K562 (cell line): Measurements from ENCODE around the gene RNU1-4. TPM values are rescaled to one million over a fixed set of nuclear protein-coding genes. Genes with fewer than 3 reads are reported as not detected.
"Not testable (repeated sequence)": the region's sequence is repeated elsewhere in the genome, so short reads cannot be mapped to it uniquely, and the experiment has no call there.

Source experiments
- ATAC-seq: fragments of 200-7000 bp; cut with Tn5 transposase; 3 replicates; pipeline ENCODE4 v1.9.1; 2020; ENCODE audit warnings: moderate library complexity
- BruUV-seq: library from RNA; stranded (reverse); fragments of 400-500 nt; replicated peaks from 2 replicates; lab custom pipeline; 2021; lab: Mats Ljungman, UMichigan
- CTCF ChIA-PET: fragments of 300-600 bp; formaldehyde crosslinking; extraction: SDS; loops from one replicate; lab custom pipeline; 2021; ENCODE audit warnings: low intra/inter-chr PET ratio; lab: Yijun Ruan, JAX
- POLR2A ChIA-PET: fragments of 300-600, 350-650 bp; sonication (Branson Sonifier 250); formaldehyde crosslinking; extraction: SDS; loops from one replicate; lab custom pipeline; 2021; ENCODE audit warnings: antibody characterized with exemption, inconsistent platforms; lab: Yijun Ruan, JAX
- DNase-seq, 4 experiments: peaks; one replicate each; pipeline versions ENCODE4 v3.0.0 to v3.0.0-alpha.2; 2011 to 2018; ENCODE audit warnings: low spot score in 3 of 4, mixed read lengths in 3 of 4; ENCODE audit errors: extremely low read depth in 1 of 4
- FAIRE-seq: peaks from 2 replicates; lab custom pipeline; 2011; peaks lifted over from hg19 to GRCh38; lab: Jason Lieb, UNC
- H2AFZ ChIP-seq: 2 replicates; pipeline ENCODE4 v1.6.0; 2011; ENCODE audit warnings: low read depth, low read length, control low read depth, inconsistent platforms
- H3K27ac ChIP-seq: fragments of 200-600 bp; 3 replicates; pipeline ENCODE4 v1.8.0; 2011; ENCODE audit warnings: low read depth, mild to moderate bottlenecking, control low read depth, inconsistent platforms, low read length, moderate library complexity, mixed read lengths; ENCODE audit errors: extremely low read depth
- H3K27me3 ChIP-seq, 2 experiments: fragments of 300-600 bp in 1 of 2; 2 replicates in 1 of 2; 3 replicates in 1 of 2; pipeline versions ENCODE4 v1.6.0 to v1.8.0; 2011; ENCODE audit warnings: inconsistent platforms in 2 of 2, low read length in 2 of 2, mild to moderate bottlenecking in 1 of 2, mixed read lengths in 1 of 2, moderate library complexity in 1 of 2; ENCODE audit not compliant: control insufficient read depth in 2 of 2, insufficient read depth in 2 of 2
- H3K36me3 ChIP-seq: fragments of 300-600 bp; 3 replicates; pipeline ENCODE4 v1.8.0; 2011; ENCODE audit warnings: mild to moderate bottlenecking, low read length, inconsistent platforms; ENCODE audit not compliant: control insufficient read depth, insufficient read depth
- H3K4me1 ChIP-seq, 2 experiments: fragments of 200-600 bp in 1 of 2; replicated peaks in 1 of 2; 2 replicates in 1 of 2; 3 replicates in 1 of 2; pipeline versions ENCODE4 v1.5.1 to v1.8.0; 2011; ENCODE audit warnings: inconsistent platforms in 2 of 2, low read length in 2 of 2, mild to moderate bottlenecking in 1 of 2, mixed read lengths in 1 of 2, moderate library complexity in 1 of 2; ENCODE audit not compliant: control insufficient read depth in 2 of 2, insufficient read depth in 2 of 2
- H3K4me2 ChIP-seq: 2 replicates; pipeline ENCODE4 v1.6.1; 2011; ENCODE audit warnings: low read length, control low read depth, inconsistent platforms, mixed read lengths; ENCODE audit not compliant: insufficient read depth
- H3K4me3 ChIP-seq: fragments of 200-600 bp; sonication (generic), shearing (Covaris generic); 2 replicates; pipeline ENCODE4 v1.5.1; 2016; ENCODE audit warnings: control low read depth, inconsistent platforms
- H3K79me2 ChIP-seq: fragments of 200-600 bp; 3 replicates; pipeline ENCODE4 v1.8.0; 2011; ENCODE audit warnings: low read length, inconsistent platforms; ENCODE audit not compliant: control insufficient read depth, insufficient read depth
- H3K9ac ChIP-seq, 2 experiments: 2 replicates each; pipeline versions ENCODE4 v1.6.0 to v1.6.1; 2011; ENCODE audit warnings: low read depth in 2 of 2, low read length in 2 of 2, control low read depth in 1 of 2, inconsistent platforms in 1 of 2, mild to moderate bottlenecking in 1 of 2, mixed read lengths in 1 of 2; ENCODE audit not compliant: insufficient read depth in 1 of 2
- H3K9me1 ChIP-seq: one replicate; pipeline ENCODE4 v1.6.0; 2011; ENCODE audit warnings: inconsistent platforms, mild to moderate bottlenecking, low read length, moderate library complexity; ENCODE audit not compliant: control insufficient read depth, insufficient read depth
- H3K9me3 ChIP-seq: replicated peaks from 2 replicates; pipeline ENCODE4 v1.5.1; 2011; ENCODE audit warnings: low read depth, low read length, inconsistent platforms; ENCODE audit not compliant: control insufficient read depth, insufficient read depth
- H4K20me1 ChIP-seq: replicated peaks from 2 replicates; pipeline ENCODE4 v1.6.1; 2011; ENCODE audit warnings: low read length, inconsistent platforms, mixed read lengths; ENCODE audit not compliant: control insufficient read depth, insufficient read depth
- WGBS: fragments of 100-300 bp; shearing (Covaris generic); methylation state at CpG from one replicate; pipeline ENCODE4 v1.1.6; 2016; ENCODE audit warnings: low coverage, mixed read lengths; ENCODE audit not compliant: insufficient coverage; ENCODE audit errors: missing lambda C conversion rate; 5-methylcytosine and 5-hydroxymethylcytosine counted together
- in situ Hi-C: fragments of 300-500 bp; cut with MboI; formaldehyde crosslinking; loops from 4 replicates; pipeline ENCODE4 v1.15.0; 2018; ENCODE audit warnings: inconsistent platforms, mixed read lengths
- intact Hi-C: fragments of 100-400 bp; cut with micrococcal nuclease; formaldehyde crosslinking; loops from 2 replicates; pipeline ENCODE4 v1.14.2; 2022
- polyA plus RNA-seq, 8 experiments: library from polyadenylated mRNA; depleted of rRNA in 4 of 8; stranded (reverse) in 5 of 8; unstranded in 3 of 8; fragments of >200 nt; fragmentation: Nextera tagmentation in 2 of 8; fragmentation: Illumina TruSeq in 1 of 8; extraction: Ambion mirVana in 2 of 8; extraction: Trizol in 1 of 8; gene quantifications; 2 replicates each; pipeline versions ENCODE4 v1.2.1 to v1.2.3, GENCODE V29; 2011 to 2014; ENCODE audit warnings: inconsistent platforms in 1 of 8, missing spikeins in 1 of 8
- total RNA-seq, 7 experiments: library from RNA; depleted of rRNA in 6 of 7; stranded (reverse); fragments of >200 nt in 6 of 7; fragmentation: Illumina TruSeq in 2 of 7; extraction: Trizol in 2 of 7; gene quantifications; 2 replicates each; pipeline versions ENCODE4 v1.2.1 to v1.2.3, GENCODE V29; 2011 to 2021; ENCODE audit warnings: low replicate concordance in 1 of 7
- TF ChIP-seq, protein P1 (sequence below), 3 experiments: IDR thresholded peaks in 2 of 3; conservative IDR thresholded peaks in 1 of 3; 2 replicates each; pipeline ENCODE4 v1.5.1; 2011 to 2012; ENCODE audit warnings: low read length in 3 of 3, mild to moderate bottlenecking in 3 of 3, control low read depth in 2 of 3, improper control_type of control experiment in 1 of 3, inconsistent platforms in 1 of 3, low read depth in 1 of 3, mixed read lengths in 1 of 3, moderate library complexity in 1 of 3; ENCODE audit not compliant: insufficient read depth in 2 of 3

The RNU1-4 gene
- total and polyA plus RNA-seq, 9 of the 15 experiments (the other 6 are each of a cell fraction or from before 2014, with no cell fraction given), result under 0.01 to 32,823 (median 2,538) TPM; not detected in 4

DNA sequence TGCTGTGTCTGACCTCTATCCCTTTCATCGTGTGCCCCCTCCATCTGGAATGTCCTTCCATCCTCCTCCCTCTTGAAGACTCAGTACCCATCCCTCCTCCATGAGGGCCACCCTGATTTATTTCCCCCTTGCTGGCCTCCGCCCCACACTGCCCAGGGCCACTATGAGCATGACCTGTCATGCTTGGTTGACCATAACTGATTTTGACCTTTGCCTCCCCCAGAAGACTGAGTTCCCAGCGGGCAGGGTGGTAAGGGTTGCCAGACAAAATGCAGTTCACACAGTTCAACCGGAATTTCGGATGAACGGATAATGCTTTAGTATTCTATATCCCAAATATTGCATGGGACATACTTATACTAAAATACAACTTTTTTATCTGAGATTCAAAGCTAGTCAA lies 31.6 kb upstream of the RNU1-4 start:
- in situ Hi-C loops, H3K79me2 ChIP-seq, H3K4me2 ChIP-seq, H3K9ac ChIP-seq, ATAC-seq, intact Hi-C loops, H3K4me3 ChIP-seq, H3K36me3 ChIP-seq, H3K9me1 ChIP-seq, H3K27me3 ChIP-seq, H3K4me1 ChIP-seq, H4K20me1 ChIP-seq, H3K27ac ChIP-seq, H2AFZ ChIP-seq, H3K9me3 ChIP-seq, BruUV-seq, DNase-seq: not testable (repeated sequence)
- FAIRE-seq, result peak; percentile 35
- no CpG with 5 or more reads among the region's 6 CpGs for WGBS
- ChIA-PET POLR2A (interaction anchor here (0.7 to 1.6 kb wide), 6 partner anchors 10 to 96 kb away, joined by 3 to 6 read pairs (median 4); no protein-coding TSS in a partner anchor), CTCF (interaction anchor here (2.1 kb wide), 1 partner anchor 84 kb away, joined by 10 read pairs; no protein-coding TSS in a partner anchor)

DNA sequence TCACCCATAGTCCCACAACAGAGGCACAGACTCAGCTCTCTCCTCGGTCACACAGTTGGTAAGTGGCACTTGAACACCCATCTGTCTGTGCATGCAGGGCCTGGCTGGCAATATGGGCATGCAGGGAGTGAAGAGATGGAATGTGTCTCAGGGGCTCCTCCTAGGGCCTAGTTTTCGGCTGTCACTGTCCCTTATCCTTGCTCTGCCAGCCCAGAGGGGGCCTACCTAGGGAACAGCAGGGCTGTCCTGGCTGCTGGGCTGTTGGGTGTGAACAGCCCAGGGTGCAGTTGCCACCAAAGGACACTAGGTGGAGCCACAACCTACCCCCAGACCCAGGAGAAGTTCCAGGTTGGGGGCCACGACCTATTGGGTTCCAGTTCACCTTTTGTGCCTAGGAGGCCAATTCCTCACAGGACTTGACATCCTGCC lies 30.6 kb upstream of the RNU1-4 start:
- in situ Hi-C loops, result not testable (repeated sequence)
- CTCF ChIA-PET, result interaction anchor here (0.7 to 1.5 kb wide), 3 partner anchors 83 to 336 kb away, joined by 3 to 20 read pairs (median 3); no protein-coding TSS in a partner anchor

DNA sequence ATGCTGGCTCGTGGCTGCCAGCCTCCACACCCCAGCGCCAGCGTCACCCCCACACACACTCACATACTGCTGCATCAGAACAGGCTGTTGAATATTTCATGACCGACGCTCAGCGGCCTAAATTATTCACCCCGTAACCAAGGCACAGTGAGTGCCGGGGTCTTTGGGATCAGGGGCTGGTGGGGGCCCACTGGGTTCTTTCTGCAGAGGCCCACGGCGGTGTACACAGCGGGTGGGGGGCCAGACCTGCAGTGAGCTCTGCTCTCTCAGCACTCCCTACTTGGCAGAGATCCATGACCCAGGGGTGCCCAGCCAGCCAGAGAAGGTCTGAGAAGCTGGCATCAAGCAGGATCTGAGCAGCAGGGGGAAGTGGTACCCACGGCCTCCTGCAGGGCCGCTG lies 29.7 kb upstream of the RNU1-4 start:
- CTCF ChIA-PET, result interaction anchor here (0.7 to 1.5 kb wide), 2 partner anchors 85 to 336 kb away, joined by 3 to 20 read pairs; no protein-coding TSS in a partner anchor
- H3K4me1 ChIP-seq, H3K9ac ChIP-seq, H3K27ac ChIP-seq, H3K4me2 ChIP-seq, H3K27me3 ChIP-seq, H3K9me3 ChIP-seq, POLR2A ChIA-PET, DNase-seq, H3K9me1 ChIP-seq, H2AFZ ChIP-seq, BruUV-seq, FAIRE-seq, ATAC-seq, H4K20me1 ChIP-seq, H3K4me3 ChIP-seq, intact Hi-C loops, H3K79me2 ChIP-seq, in situ Hi-C loops, H3K36me3 ChIP-seq: not testable (repeated sequence)
- 27% methylated on average over 3 of the region's 13 CpGs for WGBS

More for the DNA sequence above, 30.6 kb upstream of the RNU1-4 start:
- H4K20me1 ChIP-seq, H3K27ac ChIP-seq, H2AFZ ChIP-seq, H3K4me1 ChIP-seq, intact Hi-C loops, H3K9me1 ChIP-seq, H3K9me3 ChIP-seq, H3K36me3 ChIP-seq, H3K9ac ChIP-seq, H3K79me2 ChIP-seq, DNase-seq, H3K27me3 ChIP-seq, H3K4me2 ChIP-seq, BruUV-seq, H3K4me3 ChIP-seq: not testable (repeated sequence)
- WGBS, result 0% methylated on average over 1 of the region's 3 CpGs
- FAIRE-seq, result peak; percentile 95
- POLR2A ChIA-PET, result interaction anchor here (0.6 to 1.2 kb wide), 5 partner anchors 11 to 1046 kb away, joined by 3 to 6 read pairs (median 3); no protein-coding TSS in a partner anchor
- ATAC-seq, result peak; percentile 79
- TF ChIP-seq, protein P1, sequence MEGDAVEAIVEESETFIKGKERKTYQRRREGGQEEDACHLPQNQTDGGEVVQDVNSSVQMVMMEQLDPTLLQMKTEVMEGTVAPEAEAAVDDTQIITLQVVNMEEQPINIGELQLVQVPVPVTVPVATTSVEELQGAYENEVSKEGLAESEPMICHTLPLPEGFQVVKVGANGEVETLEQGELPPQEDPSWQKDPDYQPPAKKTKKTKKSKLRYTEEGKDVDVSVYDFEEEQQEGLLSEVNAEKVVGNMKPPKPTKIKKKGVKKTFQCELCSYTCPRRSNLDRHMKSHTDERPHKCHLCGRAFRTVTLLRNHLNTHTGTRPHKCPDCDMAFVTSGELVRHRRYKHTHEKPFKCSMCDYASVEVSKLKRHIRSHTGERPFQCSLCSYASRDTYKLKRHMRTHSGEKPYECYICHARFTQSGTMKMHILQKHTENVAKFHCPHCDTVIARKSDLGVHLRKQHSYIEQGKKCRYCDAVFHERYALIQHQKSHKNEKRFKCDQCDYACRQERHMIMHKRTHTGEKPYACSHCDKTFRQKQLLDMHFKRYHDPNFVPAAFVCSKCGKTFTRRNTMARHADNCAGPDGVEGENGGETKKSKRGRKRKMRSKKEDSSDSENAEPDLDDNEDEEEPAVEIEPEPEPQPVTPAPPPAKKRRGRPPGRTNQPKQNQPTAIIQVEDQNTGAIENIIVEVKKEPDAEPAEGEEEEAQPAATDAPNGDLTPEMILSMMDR (IDR thresholded peaks at IDR 0.05 in 2 of 3, conservative IDR thresholded peaks at IDR 0.05 in 1 of 3; ENCODE audit: insufficient read depth in 2 of 3, low read depth in 1 of 3, low read length in 3 of 3), result 0 out of 6 replicates have a peak, but pooled peaks of 1 of the 3 experiments have one; percentile 15
